Measurements from ENCODE around the gene KRT73. TPM values are rescaled to one million over a fixed set of nuclear protein-coding genes. Genes with fewer than 3 reads are reported as not detected.

Gene KRT73
- total RNA-seq, 2 experiments from 2014 or later, result 1.7 to 1.9 TPM

GRCh38 chr12:52561880-52562449 is 56.4 kb downstream of the KRT73 start:
- no peaks in the 10 kb centered on the region for H3K4me1 Mint-ChIP-seq
- intact Hi-C loops (cut with DNase I, micrococcal nuclease), result loop anchor here in 1 of 2 experiments (10.0 kb wide), 1 partner anchor 187 kb away; no protein-coding TSS in a partner anchor
- no peak overlapping the region for H3K27ac Mint-ChIP-seq
- peaks cover 7% of the 10 kb centered on the region for H3K27me3 Mint-ChIP-seq
- no peaks in the 10 kb centered on the region for H3K9me3 Mint-ChIP-seq (ENCODE audit: low read depth)
- no peak for ATAC-seq
- no peak overlapping the region for H3K4me3 Mint-ChIP-seq
- no peaks in the 10 kb centered on the region for H3K36me3 Mint-ChIP-seq (ENCODE audit: low read depth)
- no peak for DNase-seq
- ChIA-PET POLR2A (no interaction called here), CTCF (interaction anchor here (0.6 to 1.3 kb wide), 2 partner anchors 197 to 418 kb away, joined by 3 to 5 read pairs; no protein-coding TSS in a partner anchor)

GRCh38 chr12:52559979-52560378 is 58.4 kb downstream of the KRT73 start:
- H3K9me3 Mint-ChIP-seq (ENCODE audit: low read depth), result no peaks in the 10 kb centered on the region
- CTCF ChIA-PET, result interaction anchor here (1.4 kb wide), 1 partner anchor 314 kb away, joined by 5 read pairs; no protein-coding TSS in a partner anchor
- H3K36me3 Mint-ChIP-seq (ENCODE audit: low read depth), result no peaks in the 10 kb centered on the region
- H3K4me1 Mint-ChIP-seq, result no peaks in the 10 kb centered on the region
- no peak overlapping the region for H3K4me3 Mint-ChIP-seq
- no peak overlapping the region for H3K27ac Mint-ChIP-seq
- peaks cover 7% of the 10 kb centered on the region for H3K27me3 Mint-ChIP-seq
- POLR2A ChIA-PET, result interaction anchor here (0.6 kb wide), 1 partner anchor 12 kb away, joined by 4 read pairs; no protein-coding TSS in a partner anchor
- intact Hi-C loops (cut with DNase I, micrococcal nuclease), result loop anchor here in 1 of 2 experiments (10.0 kb wide), 1 partner anchor 185 kb away; no protein-coding TSS in a partner anchor
- ATAC-seq (no peak), DNase-seq (no peak)

GRCh38 chr12:52558781-52559445 is 59.4 kb downstream of the KRT73 start:
- DNase-seq (no peak), ATAC-seq (no peak)
- Mint-ChIP-seq H3K27me3 (peaks cover 7% of the 10 kb centered on the region), H3K27ac (no peak overlapping the region), H3K36me3 (ENCODE audit: low read depth) (no peaks in the 10 kb centered on the region), H3K4me1 (no peaks in the 10 kb centered on the region), H3K9me3 (ENCODE audit: low read depth) (no peaks in the 10 kb centered on the region), H3K4me3 (no peak overlapping the region)
- ChIA-PET POLR2A (no interaction called here), CTCF (interaction anchor here (0.6 to 1.4 kb wide), 3 partner anchors 20 to 315 kb away, joined by 3 to 5 read pairs (median 5); no protein-coding TSS in a partner anchor)
- intact Hi-C loops (cut with DNase I, micrococcal nuclease), result no loop called here

Other genes with a start within 250 kb of the KRT73 start
- not detected for gene KRT84, start 232.9 kb downstream of the KRT73 start, total RNA-seq
- gene KRT82, start 212.2 kb downstream of the KRT73 start, total RNA-seq, result not detected
- gene KRT75, start 184.2 kb downstream of the KRT73 start, total RNA-seq, result not detected
- gene KRT6B, start 166.4 kb downstream of the KRT73 start, total RNA-seq, result not detected
- gene KRT6C, start 144.8 kb downstream of the KRT73 start, total RNA-seq, result not detected
- gene KRT6A, start 125.3 kb downstream of the KRT73 start, total RNA-seq, result not detected
- not detected for gene KRT5, start 98.2 kb downstream of the KRT73 start, total RNA-seq
- not detected for gene KRT71, start 65.4 kb downstream of the KRT73 start, total RNA-seq
- not detected for gene KRT74, start 44.7 kb downstream of the KRT73 start, total RNA-seq
- 1 to 10 TPM; 3.2 TPM for gene KRT72, start 17.1 kb downstream of the KRT73 start, total RNA-seq
- not detected for gene KRT2, start 33.7 kb upstream of the KRT73 start, total RNA-seq
- not detected for gene KRT1, start 61.8 kb upstream of the KRT73 start, total RNA-seq
- gene KRT77, start 85.0 kb upstream of the KRT73 start, total RNA-seq, result not detected
- not detected for gene KRT76, start 158.8 kb upstream of the KRT73 start, total RNA-seq
- not detected for gene KRT3, start 177.6 kb upstream of the KRT73 start, total RNA-seq
- gene KRT4, start 195.6 kb upstream of the KRT73 start, total RNA-seq, result not detected
- under 1 TPM; 0.09 to 0.16 TPM for gene KRT79, start 215.8 kb upstream of the KRT73 start, total RNA-seq
- not detected for gene KRT78, start 230.4 kb upstream of the KRT73 start, total RNA-seq

Data from activated CD4-positive, alpha-beta T cell treated with anti-CD3 and anti-CD28 coated beads for 36 hours (primary cell).